ENCODE measurements around the gene EPB41.

DNA sequence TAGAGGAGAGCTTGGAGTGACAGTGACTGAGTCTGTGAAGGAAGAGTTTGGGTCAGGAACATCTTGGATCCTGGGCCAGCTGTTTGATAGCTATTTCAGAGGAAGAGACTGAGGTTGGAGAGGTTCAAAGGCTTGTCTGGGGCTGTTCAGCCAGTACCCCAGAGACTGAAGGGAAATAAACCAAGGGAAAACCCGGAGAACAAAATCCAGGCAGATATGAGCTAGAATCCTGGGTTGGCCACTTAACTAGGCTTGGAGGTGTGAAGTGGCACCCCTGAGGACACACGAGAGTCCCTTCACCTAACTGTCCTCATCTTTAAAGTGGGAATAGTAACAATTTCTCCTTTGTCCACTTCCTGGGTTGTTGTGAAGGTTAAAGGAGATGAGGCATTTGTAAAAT lies 23.1 kb upstream of the EPB41 start:
- TF ChIP-seq, protein P1, sequence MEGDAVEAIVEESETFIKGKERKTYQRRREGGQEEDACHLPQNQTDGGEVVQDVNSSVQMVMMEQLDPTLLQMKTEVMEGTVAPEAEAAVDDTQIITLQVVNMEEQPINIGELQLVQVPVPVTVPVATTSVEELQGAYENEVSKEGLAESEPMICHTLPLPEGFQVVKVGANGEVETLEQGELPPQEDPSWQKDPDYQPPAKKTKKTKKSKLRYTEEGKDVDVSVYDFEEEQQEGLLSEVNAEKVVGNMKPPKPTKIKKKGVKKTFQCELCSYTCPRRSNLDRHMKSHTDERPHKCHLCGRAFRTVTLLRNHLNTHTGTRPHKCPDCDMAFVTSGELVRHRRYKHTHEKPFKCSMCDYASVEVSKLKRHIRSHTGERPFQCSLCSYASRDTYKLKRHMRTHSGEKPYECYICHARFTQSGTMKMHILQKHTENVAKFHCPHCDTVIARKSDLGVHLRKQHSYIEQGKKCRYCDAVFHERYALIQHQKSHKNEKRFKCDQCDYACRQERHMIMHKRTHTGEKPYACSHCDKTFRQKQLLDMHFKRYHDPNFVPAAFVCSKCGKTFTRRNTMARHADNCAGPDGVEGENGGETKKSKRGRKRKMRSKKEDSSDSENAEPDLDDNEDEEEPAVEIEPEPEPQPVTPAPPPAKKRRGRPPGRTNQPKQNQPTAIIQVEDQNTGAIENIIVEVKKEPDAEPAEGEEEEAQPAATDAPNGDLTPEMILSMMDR (IDR thresholded peaks at IDR 0.05), result no peak
- no peak for TF ChIP-seq POLR2A (IDR thresholded peaks at IDR 0.05)

All from ovary (tissue), 3 donors.